Measurements from ENCODE around the gene SNUPN.
"Not testable (repeated sequence)": the region's sequence is repeated elsewhere in the genome, so short reads cannot be mapped to it uniquely, and the experiment has no call there.

The SNUPN gene

GRCh38 chr15:75653347-75653913 is 27.9 kb upstream of the SNUPN start:
- DNase-seq, result no peak

GRCh38 chr15:75651810-75652543 is 26.5 kb upstream of the SNUPN start:
- no peak for DNase-seq

GRCh38 chr15:75650908-75651809 is 25.6 kb upstream of the SNUPN start:
- no peak for DNase-seq

- DNase-seq, result no peak
Observed at GRCh38 chr15:75649848-75650247, 24.3 kb upstream of the SNUPN start.

GRCh38 chr15:75649045-75649761 is 23.7 kb upstream of the SNUPN start:
- DNase-seq, result no peak

GRCh38 chr15:75648156-75649000 is 22.9 kb upstream of the SNUPN start:
- DNase-seq, result no peak

GRCh38 chr15:75647370-75648155 is 22.0 kb upstream of the SNUPN start, which contains the start of gene SNX33:
SNX33 (plus strand) TSS chr15:75647912; CDS start chr15:75649103, 1,191 bp downstream.
- peak; percentile 86 for DNase-seq

- no peak for DNase-seq
Observed at GRCh38 chr15:75646944-75647364, 21.4 kb upstream of the SNUPN start.

- DNase-seq, result no peak
Observed at GRCh38 chr15:75646112-75646943, 20.8 kb upstream of the SNUPN start.

GRCh38 chr15:75644376-75644775 is 18.9 kb upstream of the SNUPN start:
- no peak for DNase-seq

- DNase-seq, result no peak
Observed at GRCh38 chr15:75641603-75642002, 16.1 kb upstream of the SNUPN start.

GRCh38 chr15:75641179-75641503 is 15.6 kb upstream of the SNUPN start:
- DNase-seq, result no peak

- peak; percentile 80 for DNase-seq
Observed at GRCh38 chr15:75640483-75641178, 15.1 kb upstream of the SNUPN start.

GRCh38 chr15:75639709-75640482 is 14.4 kb upstream of the SNUPN start, which contains the start of gene IMP3:
IMP3 (minus strand) TSS chr15:75640224; CDS start chr15:75640168, 56 bp downstream.
- DNase-seq, result peak; percentile 98

GRCh38 chr15:75639191-75639708 is 13.7 kb upstream of the SNUPN start:
- no peak for DNase-seq

- DNase-seq, result no peak
Observed at GRCh38 chr15:75637245-75638009, 11.9 kb upstream of the SNUPN start.

- no peak for DNase-seq
Observed at GRCh38 chr15:75636026-75636425, 10.5 kb upstream of the SNUPN start.

- DNase-seq, result not testable (repeated sequence)
Observed at GRCh38 chr15:75633922-75634321, 8.4 kb upstream of the SNUPN start.
